ENCODE measurements around the gene FAAH2. TPM values are rescaled to one million over a fixed set of nuclear protein-coding genes. Genes with fewer than 3 reads are reported as not detected.

FAAH2 gene
- total and polyA plus RNA-seq, 2 donors (not counting 3 experiments of a cell fraction or from before 2014, with no cell fraction given): 0.06 to 0.15 TPM

GRCh38 chrX:57241967-57242366 is 44.5 kb upstream of the FAAH2 start:
- ChIA-PET POLR2A (no interaction called here), CTCF (no interaction called here)
- dilution Hi-C loops (cut with MboI; ENCODE audit: extremely low pct_ligation_motif_present, low sequenced_read_pairs): no loop called here

More at GRCh38 chrX:57241967-57242366, 44.5 kb upstream of the FAAH2 start:
- BruUV-seq (replicated peaks): no TSS peak
- Histone ChIP-seq H3K9me1 (replicated peaks; ENCODE audit: control insufficient read depth, extremely low read depth, insufficient read depth, low read length) (no peaks in the 10 kb centered on the region), H2AFZ (ENCODE audit: low read depth, low read length) (no peak overlapping the region), H3K27me3 (ENCODE audit: control insufficient read depth in 2 of 2, insufficient read depth in 2 of 2, low read length in 2 of 2) (no peaks in the 10 kb centered on the region), H4K20me1 (replicated peaks; ENCODE audit: control insufficient read depth, extremely low read depth, insufficient read depth, low read length) (no peaks in the 10 kb centered on the region), H3K27ac (ENCODE audit: insufficient read depth, low read depth, low read length) (no peak overlapping the region), H3K4me1 (ENCODE audit: control insufficient read depth, extremely low read depth, insufficient read depth, low read length) (no peaks in the 10 kb centered on the region), H3K79me2 (ENCODE audit: control insufficient read depth, insufficient read depth, low read length) (no peaks in the 10 kb centered on the region), H3K4me2 (ENCODE audit: insufficient read depth, low read length) (no peak overlapping the region), H3K36me3 (ENCODE audit: control insufficient read depth in 2 of 2, extremely low read depth in 1 of 2, insufficient read depth in 2 of 2, low read length in 2 of 2) (no peaks in the 10 kb centered on the region), H3K4me3 (replicated peaks in 1 of 3; ENCODE audit: insufficient read depth in 1 of 3, low read depth in 1 of 3, low read length in 3 of 3) (no peak overlapping the region), H3K9me3 (replicated peaks; ENCODE audit: control insufficient read depth, insufficient read depth, low read length) (no peaks in the 10 kb centered on the region), H3K9ac (replicated peaks; ENCODE audit: extremely low read depth, insufficient read depth, low read length) (no peak overlapping the region)
- intact Hi-C loops (cut with micrococcal nuclease): no loop called here
- FAIRE-seq (no peak), DNase-seq (ENCODE audit: low read depth, low spot score) (no peak)
- TF ChIP-seq FOS (IDR thresholded peaks at IDR 0.05; ENCODE audit: borderline replicate concordance, insufficient read depth, low read length): no peak
- TF ChIP-seq MYC (IDR thresholded peaks at IDR 0.05; ENCODE audit: low read depth, low read length): no peak
- no peak for TF ChIP-seq POLR2AphosphoS5 (IDR thresholded peaks at IDR 0.05; ENCODE audit: insufficient read depth, low read depth, low read length)
- no peak for TF ChIP-seq POLR2A (IDR thresholded peaks at IDR 0.05; ENCODE audit: low read depth, low read length)
- no peak for TF ChIP-seq EZH2 (IDR thresholded peaks at IDR 0.05; ENCODE audit: borderline replicate concordance, low read depth, low read length, severe bottlenecking)
- TF ChIP-seq, protein P1, sequence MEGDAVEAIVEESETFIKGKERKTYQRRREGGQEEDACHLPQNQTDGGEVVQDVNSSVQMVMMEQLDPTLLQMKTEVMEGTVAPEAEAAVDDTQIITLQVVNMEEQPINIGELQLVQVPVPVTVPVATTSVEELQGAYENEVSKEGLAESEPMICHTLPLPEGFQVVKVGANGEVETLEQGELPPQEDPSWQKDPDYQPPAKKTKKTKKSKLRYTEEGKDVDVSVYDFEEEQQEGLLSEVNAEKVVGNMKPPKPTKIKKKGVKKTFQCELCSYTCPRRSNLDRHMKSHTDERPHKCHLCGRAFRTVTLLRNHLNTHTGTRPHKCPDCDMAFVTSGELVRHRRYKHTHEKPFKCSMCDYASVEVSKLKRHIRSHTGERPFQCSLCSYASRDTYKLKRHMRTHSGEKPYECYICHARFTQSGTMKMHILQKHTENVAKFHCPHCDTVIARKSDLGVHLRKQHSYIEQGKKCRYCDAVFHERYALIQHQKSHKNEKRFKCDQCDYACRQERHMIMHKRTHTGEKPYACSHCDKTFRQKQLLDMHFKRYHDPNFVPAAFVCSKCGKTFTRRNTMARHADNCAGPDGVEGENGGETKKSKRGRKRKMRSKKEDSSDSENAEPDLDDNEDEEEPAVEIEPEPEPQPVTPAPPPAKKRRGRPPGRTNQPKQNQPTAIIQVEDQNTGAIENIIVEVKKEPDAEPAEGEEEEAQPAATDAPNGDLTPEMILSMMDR (IDR thresholded peaks at IDR 0.05; ENCODE audit: extremely low read depth in 1 of 2, insufficient read depth in 1 of 2, low read depth in 1 of 2, low read length in 2 of 2): no peak
- no peak for TF ChIP-seq JUN (IDR thresholded peaks at IDR 0.05; ENCODE audit: borderline replicate concordance, insufficient read depth, insufficient read length, low read depth)
- no peak for TF ChIP-seq MAX (IDR thresholded peaks at IDR 0.05; ENCODE audit: insufficient read depth, insufficient read length)
- TF ChIP-seq GATA2 (IDR thresholded peaks at IDR 0.05; ENCODE audit: insufficient read depth, insufficient read length, low read depth, low read length): no peak

Measured in endothelial cell of umbilical vein (primary cell).